Left ventricle myocardium inferior (tissue), 1 donor: ENCODE results near the gene RPL27A. TPM values are rescaled to one million over a fixed set of nuclear protein-coding genes. Genes with fewer than 3 reads are reported as not detected.

ENCODE experiments used
- DNase-seq: peaks from one replicate; pipeline ENCODE4 v3.0.0-alpha.2; 2020
- H3K27ac ChIP-seq: fragments of 200-600 bp; replicated peaks from 2 replicates; pipeline ENCODE4 v1.8.0; 2021
- H3K27me3 ChIP-seq: fragments of 200-600 bp; 2 replicates; pipeline ENCODE4 v1.8.0; 2021; ENCODE audit warnings: low read depth
- H3K36me3 ChIP-seq: fragments of 200-600 bp; 2 replicates; pipeline ENCODE4 v1.8.0; 2021
- H3K4me1 ChIP-seq: fragments of 200-600 bp; 2 replicates; pipeline ENCODE4 v1.8.0; 2021
- H3K4me3 ChIP-seq: fragments of 200-600 bp; 2 replicates; pipeline ENCODE4 v1.8.0; 2021; ENCODE audit warnings: mild to moderate bottlenecking, moderate library complexity
- H3K9me3 ChIP-seq: fragments of 200-600 bp; replicated peaks from 2 replicates; pipeline ENCODE4 v1.8.0; 2021
- CTCF ChIP-seq: fragments of 200-600 bp; IDR thresholded peaks from 2 replicates; pipeline ENCODE4 v1.8.0; 2021; ENCODE audit warnings: antibody characterized with exemption, mild to moderate bottlenecking, borderline replicate concordance
- intact Hi-C: fragments of 100-400 bp; cut with micrococcal nuclease; formaldehyde crosslinking; loops from one replicate; pipeline ENCODE4 v1.11.0; 2022
- total RNA-seq: library from RNA; stranded (reverse); fragmentation: NEBNext Ultra II Directional; extraction: Animal tissue kit (Norgen Biotek cat#: 25700); gene quantifications from one replicate; pipeline ENCODE4 v1.2.1, GENCODE V29; 2021
- donor health status: DM: no; HTN: yes; CAD: no; lungs with severe emphysema.

RPL27A gene
- total RNA-seq, 1 donor from 2014 or later = 597 TPM

DNA sequence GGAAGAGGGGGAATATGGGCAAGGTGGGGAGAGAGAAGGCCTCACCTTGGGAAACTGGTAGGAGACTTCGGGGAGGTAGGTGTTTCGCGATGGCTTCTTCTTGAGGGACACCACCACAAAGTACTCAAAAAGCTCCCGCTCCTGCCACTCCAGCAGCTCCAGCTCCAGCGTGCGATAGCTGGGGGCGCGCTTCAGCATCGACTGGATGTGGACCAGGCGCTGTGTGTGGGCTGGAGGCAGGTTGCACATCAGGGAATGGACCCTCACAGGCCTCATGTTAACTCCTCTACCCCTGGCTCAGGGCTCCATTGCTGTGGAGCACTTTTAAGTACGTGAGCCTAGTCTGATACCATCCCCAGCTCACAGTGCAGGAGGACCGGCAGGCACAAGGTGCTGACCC is 29.9 kb downstream of the RPL27A start:
- Histone ChIP-seq H3K4me1 (peaks cover 71% of the 10 kb centered on the region), H3K9me3 (no peaks in the 10 kb centered on the region), H3K27me3 (no peaks in the 10 kb centered on the region), H3K4me3 (no peak overlapping the region), H3K27ac (peak overlapping the region; percentile 8), H3K36me3 (peaks cover 50% of the 10 kb centered on the region)
- TF ChIP-seq CTCF = no peak
- DNase-seq = no peak
- intact Hi-C loops = no loop called here

DNA sequence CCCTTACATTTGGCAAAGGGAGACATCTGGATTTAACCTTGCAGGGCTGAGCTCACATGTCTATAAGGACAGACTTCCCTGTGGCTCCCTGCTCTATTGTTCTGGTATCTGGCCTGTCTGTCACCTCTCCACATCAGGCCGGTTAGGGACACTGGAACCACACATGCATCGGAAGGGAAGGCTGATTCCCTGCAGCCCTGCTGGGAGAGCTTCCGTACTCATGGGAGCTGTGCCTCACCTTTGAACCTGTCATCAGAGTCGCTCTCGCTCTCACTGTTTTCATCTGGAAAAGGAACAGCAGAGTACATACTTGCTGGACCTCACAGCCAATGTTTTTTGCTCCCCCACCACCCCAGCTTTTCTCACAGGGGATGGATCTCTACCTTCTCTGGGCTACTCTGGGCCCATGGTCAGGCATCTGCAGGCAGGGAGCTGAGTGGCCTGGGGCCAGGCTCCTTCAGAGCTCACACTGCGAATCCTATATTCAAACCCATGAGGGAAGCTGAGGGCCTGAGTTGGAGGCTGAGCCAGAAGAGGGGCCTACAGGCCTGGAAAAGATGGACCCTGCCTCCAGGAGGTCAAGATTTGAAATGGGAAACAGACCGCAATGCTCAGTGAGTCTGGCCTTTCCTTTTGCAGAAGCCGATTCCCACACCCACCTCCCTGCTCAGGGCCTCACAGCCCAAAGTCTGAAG is 31.3 kb downstream of the RPL27A start:
- no peak for TF ChIP-seq CTCF
- intact Hi-C loops = no loop called here
- H3K27ac ChIP-seq = peak overlapping the region; percentile 76
- H3K4me1 ChIP-seq = peaks cover 70% of the 10 kb centered on the region
- H3K4me3 ChIP-seq = no peak overlapping the region
- peaks cover 52% of the 10 kb centered on the region for H3K36me3 ChIP-seq
- H3K9me3 ChIP-seq = no peaks in the 10 kb centered on the region
- no peaks in the 10 kb centered on the region for H3K27me3 ChIP-seq
- no peak for DNase-seq

DNA sequence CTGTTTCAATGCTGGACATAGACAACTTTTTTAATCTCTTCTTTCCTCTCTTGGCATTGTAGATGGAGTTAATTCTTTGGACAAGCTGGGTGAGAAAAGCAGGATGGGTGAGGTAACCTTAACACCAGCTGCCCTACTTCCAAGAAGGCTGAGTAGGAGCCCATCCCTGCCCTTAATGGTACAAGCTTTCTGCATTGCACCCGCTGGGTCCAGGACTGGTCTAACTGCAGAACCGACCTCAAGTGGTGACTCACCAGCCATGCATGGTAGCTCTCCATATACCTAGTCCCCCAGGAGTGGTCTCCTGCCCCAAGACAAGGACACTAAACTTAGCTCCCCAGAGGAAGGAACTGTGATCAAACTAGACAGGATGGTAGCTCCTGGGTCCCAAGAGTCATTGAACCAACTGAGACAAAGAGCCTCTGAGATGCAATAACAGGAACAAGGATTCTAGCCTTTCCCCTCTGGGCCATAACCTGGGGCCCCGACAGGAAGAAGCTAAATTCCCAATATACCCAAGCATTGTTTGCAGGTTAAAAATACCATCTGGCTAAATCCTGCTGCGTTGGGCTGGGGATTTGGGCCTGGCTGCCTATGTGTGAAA is 32.1 kb downstream of the RPL27A start:
- no peak for DNase-seq
- TF ChIP-seq CTCF = no peak
- peaks cover 70% of the 10 kb centered on the region for H3K4me1 ChIP-seq
- intact Hi-C loops = no loop called here
- no peaks in the 10 kb centered on the region for H3K27me3 ChIP-seq
- no peak overlapping the region for H3K4me3 ChIP-seq
- H3K36me3 ChIP-seq = peaks cover 52% of the 10 kb centered on the region
- peak overlapping the region; percentile 76 for H3K27ac ChIP-seq
- H3K9me3 ChIP-seq = no peaks in the 10 kb centered on the region

DNA sequence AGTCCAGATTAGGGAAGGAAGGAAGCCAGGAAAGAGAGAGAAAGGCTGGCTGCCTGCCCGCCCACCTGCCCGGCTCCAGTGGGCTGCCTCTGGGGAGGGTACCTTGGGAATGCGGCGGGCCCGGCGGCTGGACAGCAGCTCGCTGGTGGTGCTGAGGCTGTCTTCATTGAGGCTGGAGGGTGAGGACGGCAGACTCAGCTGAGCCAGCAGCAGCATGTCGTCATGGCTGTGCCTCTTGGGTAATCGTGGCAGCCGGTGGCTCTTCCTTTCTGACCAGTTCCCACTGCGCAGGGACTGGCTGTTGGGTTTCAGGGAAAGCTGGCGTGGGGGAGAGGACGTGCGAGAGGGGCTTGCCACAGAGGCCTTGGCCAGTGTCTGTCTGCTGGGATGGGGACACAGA is 32.9 kb downstream of the RPL27A start:
- DNase-seq = no peak
- Histone ChIP-seq H3K9me3 (no peaks in the 10 kb centered on the region), H3K27me3 (no peaks in the 10 kb centered on the region), H3K4me1 (peaks cover 71% of the 10 kb centered on the region), H3K27ac (peak overlapping the region; percentile 76), H3K4me3 (no peak overlapping the region), H3K36me3 (peaks cover 52% of the 10 kb centered on the region)
- intact Hi-C loops = no loop called here
- no peak for TF ChIP-seq CTCF

GRCh38 chr11:8717544-8717875 is 34.9 kb downstream of the RPL27A start:
- Histone ChIP-seq H3K36me3 (peaks cover 36% of the 10 kb centered on the region), H3K27me3 (no peaks in the 10 kb centered on the region), H3K9me3 (no peaks in the 10 kb centered on the region), H3K27ac (peak overlapping the region; percentile 76), H3K4me3 (no peak overlapping the region), H3K4me1 (peaks cover 91% of the 10 kb centered on the region)
- intact Hi-C loops = no loop called here
- no peak for TF ChIP-seq CTCF
- DNase-seq = no peak
